HG03432 (cell line): ENCODE results near the gene ADGRB2.
A peak's percentile ranks its signal among the peaks of the same experiment; 100 is the strongest.

Source experiments
- ATAC-seq: cut with Tn5 transposase; IDR thresholded peaks from one replicate; pipeline ENCODE4 v1.9.1; 2021; ENCODE audit warnings: mild to moderate bottlenecking, moderate library complexity; ENCODE audit not compliant: unreplicated experiment

ADGRB2 gene

DNA sequence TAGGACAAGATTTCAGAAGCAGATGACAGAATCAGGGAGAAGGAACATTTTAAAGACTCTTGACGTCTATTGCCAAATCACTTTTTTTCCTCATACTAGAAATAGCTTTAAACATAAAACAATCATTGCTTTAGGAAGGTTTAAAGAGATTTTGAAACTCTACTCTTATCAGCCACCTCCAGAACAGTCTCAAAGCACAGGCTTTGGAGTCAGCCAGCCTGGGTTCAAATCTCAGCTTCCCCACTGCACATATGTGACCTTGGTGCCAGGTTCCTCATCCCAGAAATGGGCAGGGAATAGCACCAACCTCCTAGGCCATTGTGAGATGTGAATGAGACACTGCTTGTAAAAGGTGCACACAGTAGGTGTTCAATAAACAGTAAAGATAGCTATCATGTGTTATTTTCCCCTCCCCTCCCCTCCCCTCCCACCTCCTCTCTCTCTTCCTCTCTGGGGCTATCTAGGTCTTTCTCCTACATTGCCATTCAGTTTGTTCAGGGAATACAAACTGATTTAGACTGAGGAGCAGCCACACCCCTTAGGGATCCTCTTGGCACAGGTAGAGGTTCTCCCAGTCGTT lies 31.0 kb upstream of the ADGRB2 start:
- ATAC-seq: no peak

- ATAC-seq: no peak
Observed at GRCh38 chr1:31793586-31794285, 29.6 kb upstream of the ADGRB2 start.

GRCh38 chr1:31793086-31793485 lies 28.9 kb upstream of the ADGRB2 start:
- no peak for ATAC-seq

GRCh38 chr1:31792541-31792940 lies 28.4 kb upstream of the ADGRB2 start:
- ATAC-seq: no peak

DNA sequence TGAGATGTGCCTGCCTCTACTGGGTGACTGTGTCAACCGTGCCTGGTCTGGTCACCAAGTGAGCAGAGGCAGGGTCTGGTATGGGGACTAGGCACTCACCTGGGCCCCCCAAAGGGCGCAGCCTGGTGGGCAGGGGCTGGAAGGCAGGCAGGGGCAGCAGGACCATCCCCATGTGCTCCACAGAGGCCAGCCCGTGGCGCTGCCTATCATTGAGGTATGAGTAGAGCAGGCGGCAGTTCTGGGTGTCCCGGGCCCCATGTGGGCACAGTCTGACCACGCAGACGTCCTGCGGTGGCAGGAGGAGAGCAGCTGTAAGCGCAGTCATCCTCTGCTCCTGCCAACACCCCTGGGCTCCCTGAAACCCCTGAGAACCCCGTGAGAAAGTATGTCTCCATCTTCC lies 28.0 kb upstream of the ADGRB2 start:
- no peak for ATAC-seq

- no peak for ATAC-seq
Observed at GRCh38 chr1:31791131-31791858, 27.2 kb upstream of the ADGRB2 start.

DNA sequence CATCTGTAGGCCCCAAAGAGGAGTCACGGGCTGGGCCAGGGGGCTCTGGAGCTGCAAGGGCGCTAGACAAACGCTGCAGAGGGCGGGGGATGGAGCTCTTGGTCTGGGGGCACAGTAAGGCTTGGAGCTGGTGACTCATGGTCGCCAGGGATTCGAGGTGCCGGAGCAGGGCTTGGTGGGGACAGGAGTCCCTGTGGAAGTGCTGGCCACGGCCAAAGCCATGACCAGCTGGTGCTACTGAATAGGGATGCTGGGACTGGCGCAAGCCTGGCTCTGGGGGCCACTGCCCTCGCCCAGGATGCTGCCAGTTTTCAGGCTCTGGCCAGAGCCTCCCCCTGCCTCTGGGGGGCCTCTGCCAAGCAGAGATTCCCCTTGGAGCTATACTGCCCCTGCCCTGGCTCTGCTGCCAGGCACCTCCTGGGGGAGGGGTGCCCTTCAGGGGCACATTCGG lies 26.5 kb upstream of the ADGRB2 start:
- ATAC-seq: no peak

GRCh38 chr1:31790140-31790539 lies 26.0 kb upstream of the ADGRB2 start:
- no peak for ATAC-seq

DNA sequence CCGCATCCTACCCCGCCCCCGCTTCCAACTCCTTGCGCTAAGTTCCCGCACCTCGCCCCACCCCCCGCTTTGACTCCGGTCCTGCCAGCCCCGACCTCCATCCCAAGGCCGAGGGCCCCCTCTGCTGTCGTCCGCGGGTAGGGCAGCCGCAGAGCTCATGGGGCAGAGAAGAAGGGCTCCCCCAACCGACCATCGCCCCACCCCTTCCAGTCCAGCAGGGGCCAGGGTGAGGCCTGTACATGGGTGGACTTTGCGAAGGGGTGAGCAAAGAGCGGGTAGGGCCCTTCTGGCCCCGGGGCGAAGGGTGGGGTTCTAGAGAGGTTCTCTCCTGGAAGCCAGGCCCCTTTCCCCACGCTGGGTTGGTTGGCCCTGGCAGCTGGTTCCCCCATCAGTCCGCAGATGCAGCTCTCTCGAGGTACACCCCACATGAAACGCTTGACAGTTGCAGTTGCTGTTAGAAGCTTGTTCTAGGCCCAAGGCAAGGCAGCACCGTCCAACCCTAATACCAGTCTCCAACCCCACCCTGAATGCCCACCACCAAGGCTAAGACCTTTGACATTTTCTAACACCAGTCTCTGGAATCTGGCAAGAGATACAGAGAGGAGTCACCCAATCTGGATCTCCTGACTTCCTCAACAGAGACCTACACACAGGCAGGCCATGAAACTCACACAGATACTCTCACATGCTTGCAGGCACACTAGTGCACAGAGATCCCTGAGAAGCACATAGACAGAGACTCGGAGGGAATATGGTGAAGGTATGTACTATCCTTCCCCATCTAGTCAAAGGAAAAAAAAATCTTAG lies 25.3 kb upstream of the ADGRB2 start:
- peak; percentile 57 for ATAC-seq

DNA sequence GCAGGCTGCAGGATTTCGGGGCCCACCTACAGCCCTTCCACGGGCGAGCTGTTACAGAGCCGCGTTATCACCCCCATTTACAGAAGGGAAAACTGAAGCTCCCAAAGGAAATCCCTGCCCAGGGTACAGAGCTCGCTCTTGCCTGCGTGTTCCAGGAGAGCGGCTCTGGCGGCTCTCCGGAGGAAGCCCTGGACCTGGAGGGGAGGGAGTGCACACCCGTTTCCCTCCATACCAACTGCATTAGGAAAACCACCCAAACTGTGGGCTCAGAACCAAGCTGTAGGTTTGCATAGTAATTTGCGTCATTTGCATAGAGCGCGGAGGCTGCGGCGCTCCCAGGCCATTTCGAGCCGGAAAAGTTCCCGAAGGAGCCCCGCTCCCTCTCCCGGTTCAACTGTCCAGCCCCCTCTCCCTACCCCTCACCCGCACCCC lies 24.7 kb upstream of the ADGRB2 start:
- peak; percentile 14 for ATAC-seq

- ATAC-seq: peak; percentile 74
Observed at GRCh38 chr1:31788138-31788824, 24.1 kb upstream of the ADGRB2 start.

GRCh38 chr1:31787786-31788137 lies 23.6 kb upstream of the ADGRB2 start:
- no peak for ATAC-seq

DNA sequence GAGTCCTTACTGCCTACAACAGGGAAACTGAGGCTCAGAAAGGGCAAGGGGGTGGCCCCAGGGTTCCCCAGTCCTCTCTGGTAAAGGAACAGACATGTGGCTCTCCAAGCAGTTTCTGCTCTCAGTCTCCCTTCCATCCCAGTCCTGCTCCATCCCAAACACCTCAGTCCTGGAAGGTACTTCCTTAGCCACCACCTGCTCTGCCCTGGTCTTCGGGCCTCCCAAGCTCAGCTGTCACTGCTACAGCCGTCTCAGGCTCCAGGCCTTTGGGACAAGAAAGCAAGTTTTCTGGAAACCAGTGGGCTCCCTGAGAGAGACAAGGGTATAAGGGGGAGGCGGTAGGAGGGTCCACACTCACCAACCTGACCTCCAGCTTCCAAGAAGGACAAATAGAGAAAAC lies 23.1 kb upstream of the ADGRB2 start:
- no peak for ATAC-seq

DNA sequence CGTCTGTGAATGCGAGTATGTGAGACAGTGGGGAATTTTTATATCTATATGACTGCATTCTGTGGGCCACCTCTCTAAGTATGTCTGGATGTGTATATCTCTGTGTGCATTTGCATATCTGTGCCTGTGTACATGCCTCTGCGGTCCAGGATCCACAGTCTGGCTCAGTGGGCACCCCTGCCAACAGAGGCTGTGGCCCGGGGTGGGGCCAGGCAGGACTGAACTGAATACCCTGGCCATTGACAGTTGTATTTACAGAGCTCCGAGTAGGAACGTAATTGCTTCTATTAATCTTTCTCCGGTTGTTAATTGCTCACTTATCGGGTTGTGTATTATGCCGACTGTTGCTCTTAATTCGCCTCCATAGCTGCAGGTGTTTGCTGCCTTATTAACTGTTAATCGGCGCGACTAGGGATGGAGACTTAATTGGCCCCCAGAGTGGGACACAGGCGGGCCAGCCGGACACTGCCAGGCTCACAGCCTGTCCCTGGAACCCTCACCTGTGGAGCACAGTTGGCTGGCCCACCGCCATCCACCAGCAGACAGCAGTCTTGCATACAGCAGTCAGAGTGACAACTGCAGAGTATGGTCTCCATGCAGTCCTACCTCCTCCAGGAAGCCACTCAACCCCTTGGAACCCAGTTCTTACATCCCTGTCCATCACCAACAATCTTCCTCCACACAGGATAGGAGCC lies 22.4 kb upstream of the ADGRB2 start:
- ATAC-seq: no peak

DNA sequence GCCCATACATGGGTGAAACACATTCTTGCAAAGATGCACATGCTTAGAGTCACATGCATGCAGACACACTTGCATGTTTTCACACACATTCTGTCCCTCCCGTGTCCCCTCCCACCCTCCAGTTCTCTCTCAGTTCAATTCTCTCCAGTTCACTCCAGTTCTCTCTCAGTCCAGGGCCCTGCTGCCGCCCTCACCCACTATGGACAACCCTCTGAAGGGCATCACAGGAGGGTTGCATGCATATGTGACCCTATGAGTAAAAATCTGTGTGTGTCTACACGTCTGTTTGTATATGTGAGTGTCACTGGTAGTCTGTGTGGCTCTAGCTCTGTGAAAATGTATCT lies 21.8 kb upstream of the ADGRB2 start:
- ATAC-seq: no peak

- no peak for ATAC-seq
Observed at GRCh38 chr1:31785020-31785946, 21.1 kb upstream of the ADGRB2 start.

- ATAC-seq: no peak
Observed at GRCh38 chr1:31784356-31785019, 20.3 kb upstream of the ADGRB2 start.

- ATAC-seq: no peak
Observed at GRCh38 chr1:31783846-31784245, 19.7 kb upstream of the ADGRB2 start.
